GM12864 (cell line): ENCODE data around the gene ASCC3.

ENCODE experiments used
- DNase-seq: peaks from one replicate; pipeline ENCODE4 v3.0.0-alpha.2; 2011; ENCODE audit warnings: low read depth
- H3K4me3 ChIP-seq: 2 replicates; pipeline ENCODE4 v1.5.1; 2011; ENCODE audit warnings: mild to moderate bottlenecking, low read depth, low read length, control low read depth
- TF ChIP-seq, protein P1 (sequence below): IDR thresholded peaks from 2 replicates; pipeline ENCODE4 v1.5.1; 2011; ENCODE audit warnings: low read depth, mild to moderate bottlenecking, moderate library complexity, low read length, control low read depth, inconsistent platforms; ENCODE audit errors: missing control alignments

Gene ASCC3

DNA sequence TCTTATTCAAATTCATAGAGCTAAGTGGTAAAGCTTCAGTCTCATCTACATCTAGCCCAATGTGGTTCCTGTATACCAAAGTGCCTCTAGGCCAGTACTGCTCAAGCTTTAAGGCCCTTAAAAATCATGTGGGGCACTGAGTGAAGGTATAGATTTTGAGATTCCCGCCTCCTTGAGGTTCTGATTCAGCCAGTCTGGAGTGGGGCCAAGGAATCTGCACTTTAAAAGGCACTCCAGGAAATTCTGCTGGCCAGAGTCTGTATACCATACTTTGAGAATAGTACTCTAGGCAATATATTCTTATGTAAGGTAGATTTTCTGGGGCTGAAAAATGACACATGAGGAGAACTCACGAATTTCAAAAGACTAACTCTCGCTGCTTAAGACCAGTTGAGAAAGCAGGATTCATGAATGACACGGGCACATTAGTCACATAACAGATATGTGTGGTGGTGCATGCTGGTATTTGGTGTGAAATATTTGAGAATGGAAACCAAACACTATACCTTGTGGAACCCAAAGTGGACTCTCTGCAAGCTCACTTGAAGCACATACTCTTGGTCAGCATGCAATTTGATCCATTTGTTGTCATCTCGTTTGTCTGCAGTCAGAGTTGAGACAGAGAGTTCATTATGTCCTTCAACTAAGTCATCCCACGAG is 368.8 kb downstream of the ASCC3 start:
- TF ChIP-seq, protein P1, sequence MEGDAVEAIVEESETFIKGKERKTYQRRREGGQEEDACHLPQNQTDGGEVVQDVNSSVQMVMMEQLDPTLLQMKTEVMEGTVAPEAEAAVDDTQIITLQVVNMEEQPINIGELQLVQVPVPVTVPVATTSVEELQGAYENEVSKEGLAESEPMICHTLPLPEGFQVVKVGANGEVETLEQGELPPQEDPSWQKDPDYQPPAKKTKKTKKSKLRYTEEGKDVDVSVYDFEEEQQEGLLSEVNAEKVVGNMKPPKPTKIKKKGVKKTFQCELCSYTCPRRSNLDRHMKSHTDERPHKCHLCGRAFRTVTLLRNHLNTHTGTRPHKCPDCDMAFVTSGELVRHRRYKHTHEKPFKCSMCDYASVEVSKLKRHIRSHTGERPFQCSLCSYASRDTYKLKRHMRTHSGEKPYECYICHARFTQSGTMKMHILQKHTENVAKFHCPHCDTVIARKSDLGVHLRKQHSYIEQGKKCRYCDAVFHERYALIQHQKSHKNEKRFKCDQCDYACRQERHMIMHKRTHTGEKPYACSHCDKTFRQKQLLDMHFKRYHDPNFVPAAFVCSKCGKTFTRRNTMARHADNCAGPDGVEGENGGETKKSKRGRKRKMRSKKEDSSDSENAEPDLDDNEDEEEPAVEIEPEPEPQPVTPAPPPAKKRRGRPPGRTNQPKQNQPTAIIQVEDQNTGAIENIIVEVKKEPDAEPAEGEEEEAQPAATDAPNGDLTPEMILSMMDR = no peak
- no peak overlapping the region for H3K4me3 ChIP-seq
- no peak for DNase-seq

- no peak for DNase-seq
- TF ChIP-seq, protein P1 = no peak
- no peak overlapping the region for H3K4me3 ChIP-seq
Measured at GRCh38 chr6:100509101-100509500, 372.0 kb downstream of the ASCC3 start.

GRCh38 chr6:100506651-100507050 is 374.5 kb downstream of the ASCC3 start:
- TF ChIP-seq, protein P1 = no peak
- no peak overlapping the region for H3K4me3 ChIP-seq
- no peak for DNase-seq

- TF ChIP-seq, protein P1 = no peak
- H3K4me3 ChIP-seq = no peak overlapping the region
- DNase-seq = no peak
Measured at GRCh38 chr6:100504786-100505737, 376.1 kb downstream of the ASCC3 start.

- DNase-seq = no peak
- H3K4me3 ChIP-seq = no peak overlapping the region
- TF ChIP-seq, protein P1 = no peak
Measured at GRCh38 chr6:100503043-100503705, 378.0 kb downstream of the ASCC3 start.

DNA sequence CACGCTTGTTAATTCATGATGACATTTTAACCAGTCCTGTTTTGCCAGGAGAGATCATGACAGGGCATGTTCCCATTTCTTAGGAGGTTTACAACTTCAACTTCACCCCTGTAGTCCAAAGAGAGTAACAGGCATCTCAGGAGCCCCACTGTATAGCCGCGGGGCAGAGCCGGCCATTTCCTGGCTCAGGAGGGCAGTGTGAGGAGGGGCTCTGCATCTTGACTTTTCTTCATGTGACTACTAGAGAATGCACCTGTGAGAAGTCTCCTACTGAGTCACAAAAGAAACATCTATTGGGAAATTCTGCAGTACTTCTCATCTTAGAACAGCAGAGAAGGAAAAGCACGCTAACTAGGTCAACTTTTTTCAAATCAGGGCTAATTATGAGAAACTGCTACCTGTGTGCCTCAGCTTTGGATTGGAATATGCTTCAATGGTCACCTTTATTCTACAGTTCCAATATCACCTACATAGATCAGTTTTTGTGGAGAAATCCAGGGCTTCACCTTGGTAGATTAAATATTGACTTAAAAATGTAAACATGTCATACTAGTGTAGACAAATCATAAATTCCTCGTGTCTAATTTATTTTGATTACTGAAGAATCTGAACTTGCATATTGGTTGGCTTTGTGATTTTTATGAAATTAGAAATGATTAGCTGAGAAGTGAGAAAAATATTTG is 387.8 kb downstream of the ASCC3 start:
- no peak for DNase-seq
- TF ChIP-seq, protein P1 = no peak

More for the DNA sequence above, 387.8 kb downstream of the ASCC3 start:
- H3K4me3 ChIP-seq = no peak overlapping the region
